NOMO-1 (cell line): Measurements from ENCODE around the gene COG6.

Experiments
- DNase-seq, 2 experiments: peaks; one replicate each; lab custom pipeline; 2025; ENCODE audit not compliant: unreplicated experiment in 2 of 2; lab: John Stamatoyannopoulos, UW

Gene COG6

GRCh38 chr13:39676315-39676876 lies 20.9 kb downstream of the COG6 start:
- peak in 1 of 2 experiments; percentile 36 for DNase-seq

- no peak for DNase-seq
These were observed 26.8 kb downstream of the COG6 start for GRCh38 chr13:39682310-39682709.

- no peak for DNase-seq
These were observed 27.3 kb downstream of the COG6 start for GRCh38 chr13:39682788-39683187.

DNA sequence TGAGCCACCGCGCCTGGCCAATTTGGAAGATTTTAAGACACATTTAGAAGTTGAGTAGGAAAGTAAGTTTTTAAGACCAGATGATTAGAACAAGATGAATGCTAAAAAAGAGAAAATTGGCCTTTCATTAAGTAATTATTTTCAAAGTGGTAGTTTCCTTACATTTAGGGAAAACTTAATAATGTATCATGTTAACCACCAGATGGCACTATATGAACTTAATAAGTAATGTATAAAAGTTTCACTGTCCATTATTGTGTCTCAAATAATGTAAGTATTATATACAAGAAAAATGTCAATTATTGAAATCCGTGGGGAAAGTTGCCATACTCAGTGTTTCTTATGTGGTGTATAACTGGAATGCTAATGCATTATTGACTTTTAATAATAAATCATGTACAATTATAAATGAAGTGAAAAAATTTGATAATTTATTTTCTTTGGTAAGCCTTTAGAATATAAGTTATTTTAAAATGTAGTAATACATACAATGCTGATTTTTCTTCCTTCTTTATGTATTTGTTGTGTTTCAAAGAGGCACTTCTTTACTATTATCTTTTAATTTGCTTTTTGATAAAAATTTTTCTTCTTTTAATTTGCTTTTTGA lies 29.2 kb downstream of the COG6 start:
- DNase-seq = peak in 1 of 2 experiments; percentile 59

DNA sequence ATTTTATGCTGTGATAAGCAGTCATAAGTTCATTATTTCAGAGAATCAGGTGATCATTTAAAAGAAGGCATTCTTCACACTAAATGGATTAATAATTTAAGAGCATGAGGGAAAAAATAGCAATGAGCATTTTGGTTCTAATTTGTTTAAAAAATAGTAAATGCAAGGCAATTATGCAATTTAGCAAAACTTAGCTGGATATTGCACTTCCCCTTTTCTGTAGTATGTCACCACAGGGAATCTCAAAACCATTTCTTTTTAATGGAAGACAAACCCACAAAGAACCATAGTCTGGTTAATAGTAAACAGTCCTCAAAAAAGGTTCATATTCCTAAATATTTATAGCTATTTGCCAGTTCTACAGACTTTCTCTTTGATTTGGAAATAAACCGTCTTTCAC lies 30.2 kb downstream of the COG6 start:
- peak; percentile 36 to 67 for DNase-seq

DNA sequence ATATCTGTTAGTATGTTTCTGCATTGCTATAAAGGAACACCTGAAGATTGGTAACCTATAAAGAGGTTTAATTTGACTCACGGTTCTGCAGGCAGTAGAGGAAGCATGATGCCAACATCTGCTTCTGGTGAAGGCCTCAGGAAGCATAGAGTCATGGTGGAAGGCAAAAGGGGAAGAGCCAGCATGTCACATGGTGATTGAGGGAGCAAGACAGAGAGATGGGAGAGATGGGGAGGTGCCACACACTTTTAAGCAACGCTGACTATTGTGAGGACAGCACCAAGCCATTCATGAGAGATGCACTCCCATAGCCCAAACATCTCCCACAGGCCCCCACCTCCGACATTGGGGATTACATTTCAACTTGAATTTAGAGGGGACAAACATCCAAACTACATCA lies 32.8 kb downstream of the COG6 start:
- no peak for DNase-seq

- DNase-seq = peak in 1 of 2 experiments; percentile 11
These were observed 33.4 kb downstream of the COG6 start for GRCh38 chr13:39688699-39689405.

GRCh38 chr13:39692660-39693438 lies 37.4 kb downstream of the COG6 start:
- no peak for DNase-seq

DNA sequence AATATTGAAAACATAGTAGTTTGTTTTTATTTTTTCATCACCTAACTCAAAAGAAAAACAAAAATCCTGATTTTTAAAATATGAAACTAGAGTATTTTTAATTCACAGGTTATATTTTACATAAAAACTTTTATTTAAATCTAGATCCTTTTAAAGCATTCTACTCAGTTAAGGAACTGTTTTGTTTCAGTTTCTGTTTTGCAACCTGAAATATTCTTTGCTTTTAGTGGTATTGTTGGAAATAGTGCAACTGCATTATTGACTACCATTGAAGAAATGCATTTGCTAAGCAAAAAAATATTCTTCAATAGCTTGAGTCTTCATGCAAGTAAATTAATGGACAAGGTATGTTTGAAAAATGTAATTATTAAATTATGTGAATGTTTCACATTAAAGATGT lies 43.8 kb downstream of the COG6 start:
- DNase-seq = peak in 1 of 2 experiments; percentile 35

DNA sequence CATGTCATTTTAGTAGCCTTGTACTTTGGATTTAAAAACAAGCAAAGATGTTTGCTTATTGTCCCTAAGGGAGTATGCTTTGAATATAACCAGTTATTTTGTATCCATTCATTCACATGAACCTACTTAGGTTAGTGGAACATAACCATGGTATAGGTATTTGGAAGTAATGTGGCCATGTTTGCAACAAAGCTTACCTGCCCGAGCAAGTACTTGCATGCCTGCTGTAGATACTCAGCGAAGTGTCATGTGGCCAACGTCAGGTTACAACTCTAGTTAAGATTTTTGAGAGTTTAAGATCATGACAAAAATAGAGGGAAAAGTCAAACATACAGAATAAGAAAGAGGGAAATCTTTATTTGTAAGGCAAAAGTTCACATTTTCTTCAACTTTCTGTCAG lies 57.2 kb downstream of the COG6 start:
- no peak for DNase-seq

DNA sequence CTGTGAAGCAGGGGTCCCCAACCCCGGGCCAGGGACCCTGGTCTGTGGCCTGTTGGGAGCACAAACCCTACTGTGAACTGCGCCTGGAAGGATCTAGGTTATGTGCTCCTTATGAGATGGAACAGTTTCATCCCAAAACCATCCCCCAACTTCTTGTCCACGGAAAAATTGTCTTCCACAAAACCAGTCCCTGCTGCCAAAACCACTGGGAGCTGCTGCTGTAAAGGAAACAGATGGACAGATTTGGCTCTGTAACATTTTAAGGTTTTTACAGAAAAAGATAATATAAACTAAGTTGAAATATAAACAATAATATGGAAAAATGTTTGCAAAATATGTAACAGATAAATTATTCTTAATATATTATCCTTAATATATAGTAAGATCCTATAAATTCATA lies 73.7 kb downstream of the COG6 start:
- DNase-seq = no peak

GRCh38 chr13:39734952-39735351 lies 79.5 kb downstream of the COG6 start:
- no peak for DNase-seq

- no peak for DNase-seq
These were observed 81.6 kb downstream of the COG6 start for GRCh38 chr13:39737047-39737446.

- DNase-seq = no peak
These were observed 85.3 kb downstream of the COG6 start for GRCh38 chr13:39740761-39741160.

- DNase-seq = no peak
These were observed 93.5 kb downstream of the COG6 start for GRCh38 chr13:39748961-39749360.

DNA sequence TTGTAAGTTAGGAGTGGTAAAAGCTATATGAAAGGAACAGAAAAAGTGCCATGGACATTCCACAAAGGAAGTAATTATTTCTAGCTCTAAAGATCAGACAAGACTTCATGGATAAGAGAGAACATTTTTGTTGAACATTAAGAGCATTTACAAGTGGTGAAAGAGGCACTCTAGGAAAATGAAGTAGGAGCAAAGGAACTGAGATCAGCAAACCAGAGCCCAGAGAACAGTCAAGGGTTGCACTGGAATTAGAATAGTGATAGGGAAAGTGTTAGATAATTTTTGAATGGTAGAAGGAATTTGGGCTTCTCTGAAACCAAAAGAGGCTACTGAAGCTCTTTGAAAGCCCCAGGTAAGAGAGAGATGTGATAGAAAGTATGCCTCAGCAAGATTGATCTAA lies 94.1 kb downstream of the COG6 start:
- DNase-seq = no peak

DNA sequence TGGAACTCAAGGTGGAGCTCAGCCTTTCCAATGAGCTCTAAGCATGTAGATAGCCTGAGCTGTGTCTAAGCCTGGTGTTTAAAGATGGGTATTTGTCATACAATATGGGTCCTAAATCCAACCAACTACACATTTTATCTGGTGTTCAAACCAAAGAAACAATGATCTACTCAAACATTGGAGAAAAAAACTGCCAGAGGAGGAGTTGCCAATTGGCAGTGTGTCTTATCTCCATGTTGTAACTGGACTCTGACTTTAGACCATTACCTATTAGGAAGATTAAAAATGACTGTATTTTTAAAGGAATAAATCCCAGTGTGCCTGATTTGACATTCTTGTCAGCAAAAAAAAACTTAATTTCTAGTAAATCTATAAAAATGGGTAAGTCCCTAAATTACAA lies 96.3 kb downstream of the COG6 start:
- no peak for DNase-seq

GRCh38 chr13:39760521-39760920 lies 105.1 kb downstream of the COG6 start:
- DNase-seq = no peak

DNA sequence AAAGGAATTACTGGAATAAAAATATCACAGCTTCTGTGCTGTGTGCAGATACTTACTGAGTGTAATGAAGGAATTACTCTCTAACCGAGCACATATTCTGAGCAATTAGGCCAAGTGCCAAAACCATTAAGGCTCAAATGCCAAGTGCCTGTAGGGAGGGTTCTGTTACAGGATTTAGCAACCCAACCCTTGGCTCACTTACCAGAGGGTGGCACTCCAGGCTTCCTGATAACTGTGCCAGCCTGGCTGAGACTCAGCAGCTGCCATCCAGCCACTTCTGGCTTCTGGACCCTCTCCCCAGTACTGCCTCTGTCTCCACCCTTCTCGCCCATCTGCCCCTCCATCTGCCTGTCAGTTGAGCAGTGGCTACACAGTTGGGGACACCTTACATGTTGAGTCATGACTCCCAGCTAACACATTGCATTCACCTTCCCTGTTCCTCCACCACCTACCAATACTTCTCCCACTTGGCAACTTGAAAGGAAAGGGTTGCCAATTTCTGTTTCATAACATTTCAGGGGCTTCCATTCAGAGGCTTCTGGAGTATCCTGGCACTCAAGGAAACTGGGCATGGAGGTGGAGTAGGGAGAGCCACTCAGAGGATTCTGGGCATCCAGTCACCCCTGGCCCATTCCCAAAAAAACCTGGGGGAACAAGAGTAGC lies 110.5 kb downstream of the COG6 start:
- DNase-seq = no peak

DNA sequence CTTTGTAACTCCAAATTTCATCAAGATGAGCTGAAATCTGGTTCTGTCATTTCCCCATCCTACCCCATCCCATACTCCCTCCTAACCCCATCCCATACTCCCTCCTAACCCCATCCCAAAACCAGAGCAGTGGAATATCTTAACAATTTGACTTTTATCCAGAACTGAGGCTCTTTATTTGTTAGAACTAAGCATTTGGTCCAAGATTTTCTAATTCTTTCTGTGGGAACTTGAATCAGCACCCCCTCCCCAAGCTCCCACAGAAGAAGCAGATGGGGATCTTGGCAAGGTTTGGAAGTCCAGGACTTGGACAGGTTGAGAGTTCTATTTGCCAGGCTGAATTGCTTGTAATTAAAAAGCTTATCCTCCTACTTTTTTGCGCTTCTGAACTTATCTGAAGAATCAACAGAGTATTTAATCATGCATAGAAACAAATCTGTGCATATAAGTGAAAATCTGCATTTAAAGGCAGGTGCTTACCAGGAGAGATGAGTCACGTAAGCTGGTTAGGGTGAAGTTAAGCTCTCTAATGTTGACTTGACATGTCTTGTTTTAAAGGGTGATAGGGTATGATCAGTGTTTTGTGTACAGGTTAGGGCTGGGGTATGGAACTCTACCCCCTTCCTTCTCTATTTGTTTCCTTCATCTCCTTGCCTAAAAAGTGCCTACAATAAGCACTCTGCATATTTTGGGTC lies 111.1 kb downstream of the COG6 start:
- DNase-seq = no peak
